ENCODE results near the gene CAMK2D. TPM values are rescaled to one million over a fixed set of nuclear protein-coding genes. Genes with fewer than 3 reads are reported as not detected.

Gene CAMK2D
- total RNA-seq, 1 experiment from 2014 or later: 9.0 TPM

GRCh38 chr4:113677325-113677724 lies 84.2 kb downstream of the CAMK2D start:
- no peak overlapping the region for H3K27ac ChIP-seq (ENCODE audit: insufficient read length, low read depth, low read length)
- no peak overlapping the region for H2AK5ac ChIP-seq (ENCODE audit: insufficient read length, low read length)
- H3K36me3 Mint-ChIP-seq (ENCODE audit: insufficient read depth in 1 of 3, low read depth in 3 of 3): peaks cover 0 to 1% (median 0%) of the 10 kb centered on the region in 3 experiments; a peak in 3 of 7 replicates
- H3K27ac Mint-ChIP-seq: no peak overlapping the region
- no peak overlapping the region for H3K23ac ChIP-seq (ENCODE audit: insufficient read length, low read depth, low read length)
- no peak overlapping the region for H4K8ac ChIP-seq (replicated peaks; ENCODE audit: insufficient read length, low read depth, low read length)
- no peak overlapping the region for H3K56ac ChIP-seq (ENCODE audit: insufficient read length, low read depth, low read length)
- no peaks in the 10 kb centered on the region for H3K27me3 Mint-ChIP-seq (ENCODE audit: low read depth)
- TF ChIP-seq CTCF (conservative IDR thresholded peaks at IDR 0.05): no peak
- H3K9ac ChIP-seq (ENCODE audit: extremely low read depth, insufficient read length, low read length): no peak overlapping the region
- H3K79me2 ChIP-seq (ENCODE audit: insufficient read depth, low read length): no peaks in the 10 kb centered on the region
- DNase-seq: no peak
- no peaks in the 10 kb centered on the region for H3K79me1 ChIP-seq (ENCODE audit: insufficient read depth, low read depth, low read length, poor library complexity, severe bottlenecking)
- H3K9me3 Mint-ChIP-seq: peaks cover 0 to 2% of the 10 kb centered on the region in 2 experiments; a peak in 1 of 5 replicates
- H2AFZ ChIP-seq (ENCODE audit: low read length): no peak overlapping the region
- no peak overlapping the region for H2BK15ac ChIP-seq (ENCODE audit: low read depth, low read length)
- no peaks in the 10 kb centered on the region for H3K23me2 ChIP-seq (ENCODE audit: insufficient read length, low read depth, low read length, poor library complexity, severe bottlenecking)
- H3K4me1 Mint-ChIP-seq: peaks cover 3 to 7% of the 10 kb centered on the region in 2 experiments; a peak in 2 of 4 replicates
- no peak overlapping the region for H3T11ph ChIP-seq (ENCODE audit: low read length)
- no peak overlapping the region for H3K14ac ChIP-seq (ENCODE audit: insufficient read depth, low read length)
- no peak overlapping the region for H3K4me2 ChIP-seq (ENCODE audit: insufficient read depth, insufficient read length, low read length)
- no peaks in the 10 kb centered on the region for H4K20me1 ChIP-seq (ENCODE audit: control insufficient read depth, insufficient read depth, insufficient read length)
- H3K4me1 ChIP-seq (ENCODE audit: insufficient read depth, low read length): no peaks in the 10 kb centered on the region
- no peak overlapping the region for H3K4ac ChIP-seq (ENCODE audit: low read depth, low read length)
- no peak overlapping the region for H3K18ac ChIP-seq (ENCODE audit: insufficient read length, low read depth, low read length)
- no peak overlapping the region for H4K5ac ChIP-seq (ENCODE audit: insufficient read length, low read depth, low read length)
- no peak overlapping the region for H2BK12ac ChIP-seq (ENCODE audit: insufficient read length, low read depth, low read length)
- no CpG with 5 or more reads among the region's 4 CpGs for WGBS (ENCODE audit: extremely low coverage, insufficient read length, low lambda C conversion rate)
- no peak overlapping the region for H2BK20ac ChIP-seq (ENCODE audit: low read depth, low read length, poor library complexity, severe bottlenecking)
- H3K27me3 ChIP-seq (ENCODE audit: insufficient read depth, low read length): no peaks in the 10 kb centered on the region
- no peaks in the 10 kb centered on the region for H3K9me3 ChIP-seq (ENCODE audit: control insufficient read depth, low read depth, low read length)
- no peak overlapping the region for H4K91ac ChIP-seq (ENCODE audit: insufficient read length, low read depth, low read length)
- no peak overlapping the region for H3K4me3 Mint-ChIP-seq
- no peak overlapping the region for H2BK5ac ChIP-seq (ENCODE audit: insufficient read length, low read length)
- no peak overlapping the region for H2BK120ac ChIP-seq (ENCODE audit: low read depth, low read length, poor library complexity, severe bottlenecking)
